DMS53 treated with DMSO at 0.1 percent for 48 hours (cell line): ENCODE data around the gene MST1R.
A peak's percentile ranks its signal among the peaks of the same experiment; 100 is the strongest.

Experiments used
- DNase-seq: peaks from one replicate; lab custom pipeline; 2025; ENCODE audit not compliant: unreplicated experiment; lab: John Stamatoyannopoulos, UW

Gene MST1R

DNA sequence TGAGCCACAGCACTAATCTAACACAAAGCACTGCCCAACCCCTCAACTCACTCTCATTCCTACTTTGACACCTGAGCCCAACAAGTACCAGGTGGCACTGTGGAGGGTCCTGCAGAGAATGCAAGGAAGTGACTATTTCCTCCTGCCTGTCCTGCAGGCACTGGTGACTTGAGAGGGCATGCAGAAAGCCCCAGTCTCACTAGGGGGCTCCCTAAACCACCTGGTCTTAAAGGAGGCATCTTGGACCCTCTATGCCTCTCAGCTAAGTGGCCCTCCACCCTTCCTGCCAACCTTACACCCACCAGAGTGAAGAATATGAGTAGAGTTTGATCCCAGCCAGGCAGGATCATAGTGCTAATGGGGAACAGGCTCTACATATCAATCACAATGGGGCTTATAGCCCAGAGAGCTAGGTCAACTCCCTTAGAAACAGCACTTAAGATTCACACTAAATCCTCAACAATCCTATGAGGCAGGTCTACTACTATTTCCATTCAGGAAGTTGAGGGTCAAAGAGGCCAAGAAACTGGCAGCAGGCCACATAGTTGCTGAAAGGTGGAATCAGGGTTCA, 62.5 kb downstream of the MST1R start:
- DNase-seq = no peak

DNA sequence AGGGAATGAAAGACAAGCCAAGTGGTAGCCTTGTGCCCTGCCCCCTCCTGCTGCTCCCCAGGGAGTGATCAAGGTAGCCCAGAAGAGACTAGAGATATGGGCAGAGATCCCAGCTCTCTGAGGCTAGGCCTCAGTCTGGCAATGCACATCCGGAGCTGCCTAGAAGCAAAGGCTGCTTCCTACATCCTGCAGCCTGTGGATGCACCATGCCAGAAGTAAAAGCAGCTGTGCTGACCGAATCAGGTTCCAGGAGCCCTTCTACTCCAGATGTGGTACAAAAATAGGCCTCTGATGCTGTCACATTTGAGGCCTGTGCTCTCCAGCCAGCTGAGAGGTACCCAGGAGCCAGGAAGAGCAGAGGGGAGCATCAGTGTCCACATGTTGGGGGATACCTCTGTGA, 63.3 kb downstream of the MST1R start:
- no peak for DNase-seq

DNA sequence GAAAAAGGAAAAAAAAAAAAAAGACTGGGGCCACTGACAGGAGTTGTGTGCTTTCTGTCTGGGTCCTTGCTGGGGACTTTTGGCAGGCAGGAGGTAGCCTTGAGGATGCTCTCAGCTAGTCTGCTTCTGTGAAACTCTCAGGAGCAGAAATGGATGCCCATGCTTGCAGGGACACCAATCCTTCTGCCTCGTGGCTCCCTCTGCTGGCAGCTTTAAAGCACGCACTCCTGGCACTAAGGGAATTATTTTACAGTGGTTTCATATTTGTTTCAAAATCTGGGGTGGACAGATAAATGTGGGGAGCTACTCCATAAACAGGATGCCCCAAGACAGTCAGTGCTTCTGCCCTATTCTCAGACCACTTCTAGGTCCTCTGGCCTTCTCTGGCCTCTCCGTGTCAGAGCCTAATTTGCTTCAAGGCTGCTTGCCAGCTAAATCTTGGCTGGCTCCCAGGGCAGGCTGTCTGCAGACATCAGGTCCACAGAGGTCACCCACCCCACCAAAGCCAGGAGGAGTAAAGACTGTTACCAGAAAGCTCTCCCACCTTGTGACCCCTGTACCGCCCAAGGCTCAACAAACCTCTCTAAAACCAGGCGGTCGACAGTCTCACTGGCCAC, 64.4 kb downstream of the MST1R start:
- DNase-seq = peak; percentile 32
